ENCODE data around the gene ANO6.

Gene ANO6

DNA sequence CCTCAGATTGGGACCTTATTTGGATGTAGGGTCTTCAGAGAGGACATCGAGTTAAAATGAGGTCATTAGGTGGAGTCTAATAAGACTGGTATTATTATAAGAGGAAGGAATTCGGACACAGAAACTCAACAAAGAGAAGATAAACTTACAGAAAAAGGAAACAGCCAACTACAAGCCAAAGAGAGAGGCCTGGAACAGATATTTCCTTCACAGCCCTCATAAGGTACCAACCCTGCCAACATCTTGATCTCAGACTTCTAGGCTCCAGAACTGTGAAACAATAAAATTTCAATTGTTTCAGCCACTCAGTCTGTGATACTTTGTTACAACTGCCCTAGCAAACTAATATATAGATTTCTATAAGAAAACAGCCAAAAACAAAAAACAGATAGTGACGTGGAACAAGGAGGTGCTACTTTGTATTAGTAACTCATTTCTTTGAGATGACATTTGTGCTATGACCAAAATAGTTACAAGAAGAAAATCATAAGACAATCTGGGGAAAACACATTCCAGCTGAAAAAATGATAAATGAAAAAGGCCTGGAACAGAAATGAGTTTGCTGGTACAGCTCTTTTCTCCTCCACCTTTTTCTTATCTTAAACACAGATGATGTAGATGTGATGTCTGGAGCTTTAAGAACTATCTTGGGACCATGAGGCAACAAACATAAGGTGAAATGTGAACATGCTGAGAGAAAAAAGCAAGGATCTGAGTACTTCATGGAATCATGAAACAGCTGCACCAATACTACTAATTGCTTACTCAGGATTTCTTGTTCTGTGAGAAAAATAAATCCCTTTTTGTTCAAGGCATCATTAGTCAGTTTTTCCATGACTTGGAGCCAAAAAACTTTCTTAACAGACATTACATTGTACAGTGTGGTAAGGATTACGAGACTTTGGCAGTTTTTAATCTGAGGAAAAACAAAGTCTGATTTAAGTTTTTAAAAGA, 243.2 kb downstream of the ANO6 start:
- DNase-seq, result no peak

DNA sequence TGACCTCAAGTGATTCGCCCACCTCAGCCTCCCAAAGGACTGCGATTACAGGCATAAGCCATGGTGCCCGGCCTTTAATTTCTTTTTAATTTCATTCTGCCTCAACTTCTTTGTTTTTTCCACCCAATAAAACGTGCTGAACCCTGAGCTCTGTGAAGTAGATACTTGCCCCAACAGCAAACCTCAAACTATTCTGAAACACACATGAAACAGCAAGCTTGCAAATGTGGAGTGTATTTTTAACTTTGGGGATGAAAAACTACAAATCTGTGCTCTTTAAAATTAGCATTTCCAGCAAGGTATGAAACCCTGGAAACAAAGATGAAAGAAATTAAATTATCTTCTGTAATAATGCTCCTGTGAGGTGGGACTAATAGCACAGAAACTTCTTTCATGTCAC, 246.6 kb downstream of the ANO6 start:
- DNase-seq, result no peak

DNA sequence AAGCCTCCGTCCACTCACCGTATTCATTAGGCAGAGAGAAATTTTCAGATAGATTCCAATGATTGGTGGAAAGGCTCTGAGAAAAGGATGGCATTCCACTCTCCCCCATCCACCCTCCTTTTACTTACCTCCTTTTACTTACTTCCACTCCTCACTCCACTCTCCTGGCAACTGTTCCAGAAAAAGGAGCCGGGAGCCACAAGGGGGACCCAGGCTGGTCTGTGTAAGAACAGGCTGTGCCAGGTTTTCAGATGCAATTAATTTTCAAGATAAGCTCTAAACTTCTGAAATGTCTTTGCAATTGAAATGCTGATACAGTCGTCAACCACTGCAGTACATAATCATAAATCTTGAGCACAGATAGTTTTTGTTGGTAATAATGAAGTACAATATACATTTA, 248.8 kb downstream of the ANO6 start:
- DNase-seq, result no peak

DNA sequence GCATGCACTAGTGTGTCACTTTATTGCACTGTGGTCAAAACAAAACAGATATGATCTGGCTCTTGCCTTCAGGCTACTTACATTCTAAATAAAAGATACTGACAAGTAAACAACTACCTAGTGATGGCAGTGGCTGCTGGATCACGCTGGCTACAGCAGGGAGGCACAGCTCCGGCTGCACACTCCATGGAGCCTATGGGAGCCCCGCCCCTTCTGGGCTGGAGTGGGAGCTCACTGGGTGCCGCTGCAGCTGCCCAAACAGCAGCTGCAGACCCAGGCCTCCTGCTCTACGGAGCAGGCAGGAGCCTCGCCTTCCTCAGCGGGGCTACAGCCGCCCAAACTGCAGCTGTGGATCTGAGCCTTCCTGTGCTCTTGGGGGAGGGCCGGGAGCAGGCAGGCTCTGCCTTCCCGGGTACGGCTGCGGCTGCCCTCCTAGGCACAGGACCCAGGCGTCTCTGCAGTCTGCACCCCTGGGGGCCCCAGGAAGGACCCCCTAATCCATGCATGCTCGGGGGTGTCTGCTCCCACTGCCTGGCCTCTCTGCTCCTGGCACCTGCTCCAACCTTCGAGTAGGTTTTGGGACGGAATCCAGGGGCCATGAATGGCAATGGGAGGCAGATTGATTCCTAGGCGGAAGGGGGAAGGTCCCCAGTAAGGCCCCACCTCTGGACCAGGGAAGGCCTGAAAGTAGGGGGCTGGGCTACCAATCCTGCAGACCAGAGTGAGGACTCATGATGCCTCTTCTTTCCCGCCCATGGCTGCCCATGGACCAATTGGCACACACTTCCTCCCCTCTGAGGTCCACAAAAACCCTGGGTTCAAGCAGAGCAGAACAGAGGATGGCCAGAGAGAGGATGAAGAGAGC, 253.1 kb downstream of the ANO6 start:
- no peak for DNase-seq

- DNase-seq, result no peak
Observed at GRCh38 chr12:45469902-45470301, 254.0 kb downstream of the ANO6 start.

GRCh38 chr12:45473636-45474035, 257.7 kb downstream of the ANO6 start:
- DNase-seq, result no peak

- DNase-seq, result no peak
Observed at GRCh38 chr12:45475594-45475993, 259.7 kb downstream of the ANO6 start.

- DNase-seq, result no peak
Observed at GRCh38 chr12:45477526-45477925, 261.6 kb downstream of the ANO6 start.

DNA sequence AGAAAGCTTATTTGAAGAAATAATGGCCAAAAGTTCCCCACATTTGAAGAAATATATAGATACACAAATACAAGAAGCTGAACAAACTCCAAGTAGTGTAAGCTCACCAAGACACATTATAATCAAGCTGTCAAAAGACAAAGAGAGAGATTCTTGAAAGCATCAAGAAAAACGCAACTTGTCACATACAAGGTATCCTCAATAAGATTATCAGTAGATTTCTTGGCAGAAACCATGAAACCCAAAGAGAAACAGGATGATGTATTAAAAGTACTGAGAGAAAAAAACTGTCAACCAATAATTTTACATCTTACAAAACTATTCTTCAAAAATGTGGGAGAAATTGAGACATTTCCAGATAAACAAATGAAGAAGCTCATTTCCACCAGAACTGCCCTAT, 263.0 kb downstream of the ANO6 start:
- no peak for DNase-seq

DNA sequence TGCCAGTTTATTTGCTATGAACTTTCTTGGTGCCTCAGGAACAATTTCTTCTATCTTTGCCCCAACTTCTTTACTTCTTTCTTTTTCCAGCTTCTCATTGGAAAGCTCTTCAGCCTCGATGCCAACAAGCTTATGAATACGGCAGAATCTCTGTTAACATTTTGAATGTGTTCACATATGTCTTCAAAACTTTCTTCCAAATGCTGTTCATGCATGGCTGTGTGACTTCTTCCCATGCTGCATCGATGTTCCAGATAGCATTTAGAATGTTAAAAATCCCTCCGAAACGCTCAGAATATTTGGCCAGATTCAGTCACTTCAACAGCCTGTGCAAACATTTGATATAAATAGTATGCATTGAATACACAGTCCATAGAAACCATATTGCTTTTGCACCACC, 265.9 kb downstream of the ANO6 start:
- no peak for DNase-seq

- no peak for DNase-seq
Observed at GRCh38 chr12:45483571-45483970, 267.7 kb downstream of the ANO6 start.
